Prostate gland (tissue), 2 donors: Measurements from ENCODE around the gene TBCEL.

Experiments
- POLR2A ChIP-seq: fragments of 450-650 bp; IDR thresholded peaks from one replicate; pipeline ENCODE4 v1.6.1; 2016; ENCODE audit warnings: antibody characterized with exemption, mild to moderate bottlenecking
- POLR2AphosphoS5 ChIP-seq: sonication (generic); formaldehyde crosslinking; IDR thresholded peaks from one replicate; pipeline ENCODE4 v1.6.1; 2017; ENCODE audit warnings: antibody characterized with exemption
- TF ChIP-seq, protein P1 (sequence below), 4 experiments: fragments of 200-600 bp in 2 of 4; fragments of 450-650 bp in 2 of 4; sonication (generic) in 2 of 4; IDR thresholded peaks; 1 replicate in 3 of 4; 2 replicates in 1 of 4; pipeline ENCODE4 v1.5.1; 2016 to 2019; ENCODE audit warnings: antibody characterized with exemption in 4 of 4, mild to moderate bottlenecking in 2 of 4, moderate library complexity in 2 of 4

DNA sequence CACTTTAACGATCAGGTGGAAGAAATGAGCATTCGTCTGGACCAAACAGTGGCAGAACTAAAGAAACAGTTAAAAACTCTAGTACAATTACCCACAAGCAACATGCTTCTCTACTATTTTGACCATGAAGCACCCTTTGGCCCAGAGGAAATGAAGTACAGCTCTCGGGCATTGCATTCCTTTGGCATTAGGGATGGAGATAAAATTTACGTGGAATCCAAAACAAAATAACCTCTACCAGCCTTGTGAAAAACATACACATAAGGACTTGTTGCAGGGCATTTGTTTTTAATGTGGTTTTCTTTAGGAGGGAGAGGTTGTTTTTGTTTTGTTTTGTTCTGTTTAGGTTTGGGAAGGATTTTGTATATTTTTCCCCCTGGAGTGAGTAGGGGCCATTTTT lies 63.0 kb downstream of the TBCEL start:
- TF ChIP-seq POLR2A, result no peak
- TF ChIP-seq, protein P1, sequence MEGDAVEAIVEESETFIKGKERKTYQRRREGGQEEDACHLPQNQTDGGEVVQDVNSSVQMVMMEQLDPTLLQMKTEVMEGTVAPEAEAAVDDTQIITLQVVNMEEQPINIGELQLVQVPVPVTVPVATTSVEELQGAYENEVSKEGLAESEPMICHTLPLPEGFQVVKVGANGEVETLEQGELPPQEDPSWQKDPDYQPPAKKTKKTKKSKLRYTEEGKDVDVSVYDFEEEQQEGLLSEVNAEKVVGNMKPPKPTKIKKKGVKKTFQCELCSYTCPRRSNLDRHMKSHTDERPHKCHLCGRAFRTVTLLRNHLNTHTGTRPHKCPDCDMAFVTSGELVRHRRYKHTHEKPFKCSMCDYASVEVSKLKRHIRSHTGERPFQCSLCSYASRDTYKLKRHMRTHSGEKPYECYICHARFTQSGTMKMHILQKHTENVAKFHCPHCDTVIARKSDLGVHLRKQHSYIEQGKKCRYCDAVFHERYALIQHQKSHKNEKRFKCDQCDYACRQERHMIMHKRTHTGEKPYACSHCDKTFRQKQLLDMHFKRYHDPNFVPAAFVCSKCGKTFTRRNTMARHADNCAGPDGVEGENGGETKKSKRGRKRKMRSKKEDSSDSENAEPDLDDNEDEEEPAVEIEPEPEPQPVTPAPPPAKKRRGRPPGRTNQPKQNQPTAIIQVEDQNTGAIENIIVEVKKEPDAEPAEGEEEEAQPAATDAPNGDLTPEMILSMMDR (IDR thresholded peaks at IDR 0.05), result no peak
- no peak for TF ChIP-seq POLR2AphosphoS5
